Bronchial epithelial cell (primary cell): ENCODE results near the gene NLRC5. TPM values are rescaled to one million over a fixed set of nuclear protein-coding genes. Genes with fewer than 3 reads are reported as not detected.

ENCODE experiments used
- DNase-seq: peaks from one replicate; pipeline ENCODE4 v3.0.0-alpha.2; 2010; ENCODE audit warnings: low read depth
- FAIRE-seq: peaks from 2 replicates; lab custom pipeline; 2011; peaks lifted over from hg19 to GRCh38; lab: Jason Lieb, UNC
- H3K27me3 ChIP-seq: 2 replicates; pipeline ENCODE4 v1.5.1; 2011; ENCODE audit warnings: low read length; ENCODE audit not compliant: control insufficient read depth, insufficient read depth
- H3K36me3 ChIP-seq: 2 replicates; pipeline ENCODE4 v1.5.1; 2011; ENCODE audit warnings: low read length; ENCODE audit not compliant: control insufficient read depth, insufficient read depth
- H3K4me3 ChIP-seq: 2 replicates; pipeline ENCODE4 v1.5.1; 2011; ENCODE audit warnings: mild to moderate bottlenecking, low read depth, low read length, control low read depth
- total RNA-seq: library from RNA; depleted of rRNA; stranded (reverse); fragments of >200 nt; gene quantifications from 2 replicates; pipeline ENCODE4 v1.2.1, GENCODE V29; 2014
- TF ChIP-seq, protein P1 (sequence below): IDR thresholded peaks from 2 replicates; pipeline ENCODE4 v1.5.1; 2011; ENCODE audit warnings: mild to moderate bottlenecking, moderate library complexity, low read length, control low read depth, inconsistent platforms; ENCODE audit not compliant: insufficient read depth, severe bottlenecking

The NLRC5 gene
- total RNA-seq, 1 donor from 2014 or later, result 2.1 TPM

DNA sequence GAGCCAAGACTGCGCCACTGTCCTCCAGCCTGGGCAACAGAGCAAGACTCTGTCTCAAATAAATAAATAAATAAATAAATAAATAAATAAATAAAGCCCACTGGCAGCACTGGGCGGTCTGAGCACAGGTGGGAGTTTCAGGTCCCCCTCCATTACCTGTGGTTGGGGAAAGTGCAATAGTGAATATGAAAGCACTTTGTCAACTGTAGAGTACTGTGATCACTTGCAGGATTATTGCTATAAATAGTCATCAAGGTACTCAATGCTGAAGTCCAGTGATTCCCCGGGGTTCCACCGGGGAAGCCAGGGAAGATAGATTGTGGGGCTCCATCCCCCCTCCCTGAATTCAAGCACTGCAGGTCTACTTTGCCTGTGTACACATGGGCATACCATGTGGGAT lies 60.3 kb downstream of the NLRC5 start:
- Histone ChIP-seq H3K36me3 (no peaks in the 10 kb centered on the region), H3K27me3 (no peaks in the 10 kb centered on the region), H3K4me3 (no peak overlapping the region)
- DNase-seq (no peak), FAIRE-seq (no peak)
- TF ChIP-seq, protein P1, sequence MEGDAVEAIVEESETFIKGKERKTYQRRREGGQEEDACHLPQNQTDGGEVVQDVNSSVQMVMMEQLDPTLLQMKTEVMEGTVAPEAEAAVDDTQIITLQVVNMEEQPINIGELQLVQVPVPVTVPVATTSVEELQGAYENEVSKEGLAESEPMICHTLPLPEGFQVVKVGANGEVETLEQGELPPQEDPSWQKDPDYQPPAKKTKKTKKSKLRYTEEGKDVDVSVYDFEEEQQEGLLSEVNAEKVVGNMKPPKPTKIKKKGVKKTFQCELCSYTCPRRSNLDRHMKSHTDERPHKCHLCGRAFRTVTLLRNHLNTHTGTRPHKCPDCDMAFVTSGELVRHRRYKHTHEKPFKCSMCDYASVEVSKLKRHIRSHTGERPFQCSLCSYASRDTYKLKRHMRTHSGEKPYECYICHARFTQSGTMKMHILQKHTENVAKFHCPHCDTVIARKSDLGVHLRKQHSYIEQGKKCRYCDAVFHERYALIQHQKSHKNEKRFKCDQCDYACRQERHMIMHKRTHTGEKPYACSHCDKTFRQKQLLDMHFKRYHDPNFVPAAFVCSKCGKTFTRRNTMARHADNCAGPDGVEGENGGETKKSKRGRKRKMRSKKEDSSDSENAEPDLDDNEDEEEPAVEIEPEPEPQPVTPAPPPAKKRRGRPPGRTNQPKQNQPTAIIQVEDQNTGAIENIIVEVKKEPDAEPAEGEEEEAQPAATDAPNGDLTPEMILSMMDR, result no peak

DNA sequence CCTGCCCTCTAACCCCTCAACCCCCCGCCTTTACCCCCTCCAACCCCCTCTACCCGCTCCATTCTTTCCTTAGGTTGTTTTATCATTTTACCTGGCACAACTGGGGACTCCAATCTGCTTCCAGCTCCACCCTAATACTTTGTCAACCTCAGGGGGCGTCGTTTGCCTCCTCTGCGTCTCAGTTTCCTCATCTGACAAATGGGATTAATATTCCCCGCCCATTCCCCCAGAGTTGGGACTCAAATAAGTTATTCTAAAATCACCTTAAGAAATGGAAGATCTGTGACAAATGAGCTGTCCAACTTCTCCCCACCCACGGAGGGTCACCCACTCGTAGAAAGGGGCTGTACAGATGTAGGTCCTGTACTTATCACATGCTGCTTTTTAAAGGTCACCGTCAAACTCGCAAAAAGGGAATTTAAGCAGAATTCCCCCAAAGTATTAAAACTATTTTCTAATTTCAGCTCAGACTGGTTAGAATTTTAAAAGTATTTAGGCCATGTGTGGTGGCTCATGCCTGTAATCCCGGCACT lies 62.4 kb downstream of the NLRC5 start:
- TF ChIP-seq, protein P1, result no peak
- Histone ChIP-seq H3K36me3 (no peaks in the 10 kb centered on the region), H3K27me3 (no peaks in the 10 kb centered on the region), H3K4me3 (no peak overlapping the region)
- FAIRE-seq, result no peak
- DNase-seq, result no peak

DNA sequence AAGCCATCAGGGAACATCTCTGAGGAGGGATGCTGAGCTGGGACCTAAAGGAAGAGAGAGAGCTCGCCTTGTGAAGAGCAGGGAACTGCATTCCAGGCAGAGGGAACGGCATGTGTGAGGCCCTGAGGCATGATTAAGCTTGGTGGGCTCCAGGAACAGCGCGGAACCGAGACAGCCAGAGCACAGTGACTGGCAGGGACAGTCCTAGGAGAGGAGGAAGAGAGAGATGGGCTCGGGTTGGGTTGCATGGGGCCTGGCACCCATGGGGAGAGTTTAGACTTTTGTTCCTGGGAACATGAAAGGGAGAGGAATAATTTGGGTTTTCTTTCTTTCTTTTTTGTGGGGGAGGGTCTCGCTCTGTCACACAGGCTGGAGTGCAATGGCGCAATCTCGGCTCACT lies 63.8 kb downstream of the NLRC5 start:
- no peak overlapping the region for H3K4me3 ChIP-seq
- H3K27me3 ChIP-seq, result no peaks in the 10 kb centered on the region
- TF ChIP-seq, protein P1, result no peak
- DNase-seq, result no peak
- no peaks in the 10 kb centered on the region for H3K36me3 ChIP-seq
- FAIRE-seq, result no peak

DNA sequence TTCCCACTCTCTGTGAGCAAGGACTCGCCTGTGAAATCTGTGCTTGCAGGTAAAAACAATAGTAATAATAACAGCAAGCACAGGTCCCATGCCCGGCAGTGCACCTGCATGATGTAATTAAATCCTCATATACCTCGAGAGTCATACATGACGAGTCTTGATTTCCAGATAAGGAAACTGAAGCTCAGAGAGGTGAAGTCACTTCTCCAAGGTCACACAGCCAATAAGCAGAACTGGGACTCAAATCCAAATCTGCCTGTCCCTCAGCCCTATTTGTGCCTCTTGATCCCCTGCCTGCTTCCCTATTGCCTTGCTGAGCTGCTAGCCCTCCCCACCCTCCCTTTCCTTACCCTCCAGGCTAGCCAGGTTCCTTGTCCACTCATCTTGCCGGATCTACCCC lies 65.0 kb downstream of the NLRC5 start:
- H3K36me3 ChIP-seq, result no peaks in the 10 kb centered on the region
- no peak for FAIRE-seq

DNA sequence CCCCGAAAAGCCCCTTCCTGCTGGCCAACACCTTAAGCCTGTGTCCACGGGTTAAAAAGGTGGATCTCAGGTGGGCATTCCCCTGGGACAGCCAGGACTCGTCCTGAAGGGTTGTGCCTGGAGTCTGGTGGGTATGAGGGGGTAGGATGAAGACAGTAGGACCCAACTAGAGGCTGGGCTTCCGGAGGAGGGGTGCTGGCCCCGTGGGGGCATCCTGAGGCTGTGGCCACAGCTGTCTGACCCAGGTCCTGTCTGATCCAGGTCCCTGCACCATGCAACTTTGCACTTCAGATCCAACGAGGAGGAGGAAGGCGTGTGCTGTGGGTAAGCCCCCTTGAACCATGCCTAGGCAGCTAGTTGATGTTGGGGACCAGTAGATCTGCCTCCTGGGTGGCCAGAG lies 65.4 kb downstream of the NLRC5 start:
- TF ChIP-seq, protein P1, result no peak
- FAIRE-seq, result peak; percentile 40
- no peak for DNase-seq
- Histone ChIP-seq H3K27me3 (no peaks in the 10 kb centered on the region), H3K4me3 (no peak overlapping the region), H3K36me3 (no peaks in the 10 kb centered on the region)

More for the DNA sequence above, 65.0 kb downstream of the NLRC5 start:
- Histone ChIP-seq H3K4me3 (no peak overlapping the region), H3K27me3 (no peaks in the 10 kb centered on the region)
- DNase-seq, result no peak
- TF ChIP-seq, protein P1, result no peak

DNA sequence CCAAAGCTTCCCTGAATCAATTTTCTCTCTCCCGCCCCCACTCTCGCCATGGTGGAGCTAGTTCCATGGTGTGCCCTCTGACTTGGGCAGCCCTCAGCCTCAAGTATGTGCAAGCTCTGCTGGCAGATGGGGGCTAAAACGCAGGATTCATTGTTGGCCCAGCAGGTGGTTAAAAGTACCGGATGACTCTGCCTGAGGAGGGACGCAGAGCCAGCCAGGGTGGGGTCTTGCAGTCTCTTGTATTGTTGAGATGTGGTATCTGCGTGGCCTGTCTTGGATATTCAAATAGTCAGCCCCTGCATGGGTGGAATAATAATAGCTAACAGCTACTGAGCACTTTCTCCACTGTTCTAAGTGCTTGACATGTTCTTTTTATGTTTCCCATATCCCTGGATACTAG lies 66.3 kb downstream of the NLRC5 start:
- TF ChIP-seq, protein P1, result no peak
- no peaks in the 10 kb centered on the region for H3K36me3 ChIP-seq
- FAIRE-seq (no peak), DNase-seq (no peak)
- H3K4me3 ChIP-seq, result no peak overlapping the region
- H3K27me3 ChIP-seq, result no peaks in the 10 kb centered on the region
